HG03469 (cell line): ENCODE data around the gene TMEM45A.
"Not testable (repeated sequence)": the region's sequence is repeated elsewhere in the genome, so short reads cannot be mapped to it uniquely, and the experiment has no call there.

Experiments used
- ATAC-seq: cut with Tn5 transposase; IDR thresholded peaks from one replicate; pipeline ENCODE4 v1.9.1; 2021; ENCODE audit warnings: mild to moderate bottlenecking, moderate library complexity, moderate number of reproducible peaks; ENCODE audit not compliant: unreplicated experiment

TMEM45A gene

GRCh38 chr3:100563652-100564211, 71.3 kb downstream of the TMEM45A start:
- no peak for ATAC-seq

- ATAC-seq, result no peak
Measured at GRCh38 chr3:100570811-100571210, 78.4 kb downstream of the TMEM45A start.

- no peak for ATAC-seq
Measured at GRCh38 chr3:100574536-100574935, 82.1 kb downstream of the TMEM45A start.

GRCh38 chr3:100575704-100576103, 83.3 kb downstream of the TMEM45A start:
- no peak for ATAC-seq

GRCh38 chr3:100577382-100578008, 85.1 kb downstream of the TMEM45A start:
- ATAC-seq, result no peak

- ATAC-seq, result no peak
Measured at GRCh38 chr3:100578646-100579045, 86.2 kb downstream of the TMEM45A start.

- ATAC-seq, result no peak
Measured at GRCh38 chr3:100580147-100580546, 87.7 kb downstream of the TMEM45A start.

GRCh38 chr3:100581650-100582049, 89.2 kb downstream of the TMEM45A start:
- no peak for ATAC-seq

GRCh38 chr3:100582157-100582556, 89.7 kb downstream of the TMEM45A start:
- ATAC-seq, result not testable (repeated sequence)

GRCh38 chr3:100584101-100584660, 91.8 kb downstream of the TMEM45A start:
- ATAC-seq, result no peak

GRCh38 chr3:100586832-100587231, 94.4 kb downstream of the TMEM45A start:
- ATAC-seq, result no peak

- ATAC-seq, result no peak
Measured at GRCh38 chr3:100588251-100588650, 95.8 kb downstream of the TMEM45A start.

GRCh38 chr3:100590114-100590839, 97.9 kb downstream of the TMEM45A start:
- ATAC-seq, result peak; percentile 74

GRCh38 chr3:100590840-100591147, 98.4 kb downstream of the TMEM45A start:
- no peak for ATAC-seq

GRCh38 chr3:100591411-100591810, 99.0 kb downstream of the TMEM45A start:
- no peak for ATAC-seq

GRCh38 chr3:100600181-100601042, 108.0 kb downstream of the TMEM45A start:
- ATAC-seq, result no peak

- no peak for ATAC-seq
Measured at GRCh38 chr3:100602506-100603444, 110.4 kb downstream of the TMEM45A start.

GRCh38 chr3:100603469-100603868, 111.0 kb downstream of the TMEM45A start:
- ATAC-seq, result no peak

GRCh38 chr3:100605358-100605757, 112.9 kb downstream of the TMEM45A start:
- no peak for ATAC-seq

GRCh38 chr3:100606894-100607512, 114.6 kb downstream of the TMEM45A start:
- peak; percentile 85 for ATAC-seq
